Limb (tissue), 2 donors: Measurements from ENCODE around the gene SEPTIN11.

Experiments used
- DNase-seq, 2 donors: peaks; one replicate each; pipeline ENCODE4 v3.0.0-alpha.2; 2016; ENCODE audit errors: extremely low spot score in 2 of 2

The SEPTIN11 gene

GRCh38 chr4:76949276-76950051 lies at the start of gene SEPTIN11:
TSS of gene SEPTIN11 (plus strand) at chr4:76949752. CDS start at chr4:76949904, 152 bp downstream.
- DNase-seq, result peak; percentile 95 to 96

- no peak for DNase-seq
Measured at GRCh38 chr4:76902233-76902890, 47.2 kb upstream of the SEPTIN11 start.

- DNase-seq, result no peak
Measured at GRCh38 chr4:76904646-76905190, 44.8 kb upstream of the SEPTIN11 start.

- no peak for DNase-seq
Measured at GRCh38 chr4:76905521-76905920, 44.0 kb upstream of the SEPTIN11 start.

GRCh38 chr4:76909711-76910110 lies 39.8 kb upstream of the SEPTIN11 start:
- no peak for DNase-seq

GRCh38 chr4:76920715-76921114 lies 28.8 kb upstream of the SEPTIN11 start:
- DNase-seq, result no peak

- DNase-seq, result no peak
Measured at GRCh38 chr4:76923619-76924357, 25.8 kb upstream of the SEPTIN11 start.

GRCh38 chr4:76926841-76927240 lies 22.7 kb upstream of the SEPTIN11 start:
- no peak for DNase-seq

- no peak for DNase-seq
Measured at GRCh38 chr4:76930685-76931084, 18.9 kb upstream of the SEPTIN11 start.

- DNase-seq, result no peak
Measured at GRCh38 chr4:76931087-76931486, 18.5 kb upstream of the SEPTIN11 start.

- no peak for DNase-seq
Measured at GRCh38 chr4:76931576-76932276, 17.8 kb upstream of the SEPTIN11 start.

GRCh38 chr4:76939184-76939583 lies 10.4 kb upstream of the SEPTIN11 start:
- no peak for DNase-seq

GRCh38 chr4:76943129-76943620 lies 6.4 kb upstream of the SEPTIN11 start:
- DNase-seq, result no peak

GRCh38 chr4:76943790-76944189 lies 5.8 kb upstream of the SEPTIN11 start:
- DNase-seq, result no peak

- no peak for DNase-seq
Measured at GRCh38 chr4:76947369-76947768, 2.2 kb upstream of the SEPTIN11 start.

GRCh38 chr4:76948443-76949275 lies 893 bp upstream of the SEPTIN11 start:
- peak; percentile 68 to 81 for DNase-seq

- DNase-seq, result peak in 1 of 2 donors; percentile 80
Measured at GRCh38 chr4:76950052-76950955, 752 bp downstream of the SEPTIN11 start.

GRCh38 chr4:76950956-76951671 lies 1.6 kb downstream of the SEPTIN11 start:
- no peak for DNase-seq

- peak in 1 of 2 donors; percentile 48 for DNase-seq
Measured at GRCh38 chr4:76951672-76952010, 2.1 kb downstream of the SEPTIN11 start.
